Stimulated activated CD8-positive, alpha-beta memory T cell treated with anti-CD3 and anti-CD28 coated beads, Interleukin-12 subunit alpha, Interleukin-12 subunit beta, amount 100 ng/mL, for 4 hours (primary cell): Measurements from ENCODE around the gene ENTPD1.
"Not testable (repeated sequence)": the region's sequence is repeated elsewhere in the genome, so short reads cannot be mapped to it uniquely, and the experiment has no call there.

ENCODE experiments used
- DNase-seq: peaks from one replicate; pipeline ENCODE4 v3.0.0-alpha.2; 2020; ENCODE audit warnings: low read depth

The ENTPD1 gene

DNA sequence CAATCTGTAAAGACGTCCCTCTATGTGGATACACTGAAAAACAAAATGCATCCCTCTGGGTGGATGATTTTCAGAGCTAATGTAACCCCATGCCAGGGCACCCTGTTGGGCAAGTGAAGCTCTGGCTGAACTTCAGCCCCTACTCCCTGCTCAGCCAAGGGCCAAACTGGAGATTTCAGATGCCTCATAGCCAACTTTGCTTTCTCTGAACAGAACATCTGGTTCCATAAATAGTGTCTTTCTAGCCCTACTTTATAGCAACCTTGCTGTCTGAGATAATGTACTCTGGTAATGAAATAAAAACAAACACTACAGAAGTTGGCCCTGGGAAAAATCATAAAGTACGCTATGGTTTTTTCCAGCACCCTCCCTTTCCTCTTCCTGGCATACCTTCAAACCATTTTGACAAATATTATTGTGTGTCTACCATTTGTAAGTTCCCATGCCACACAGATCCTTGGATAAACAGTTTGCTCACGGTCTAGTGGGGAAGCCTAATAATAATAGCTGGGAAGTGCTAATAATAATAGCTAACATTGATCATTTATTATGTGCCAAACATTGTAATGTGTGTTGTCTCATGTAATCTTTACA, 3.4 kb downstream of the ENTPD1 start:
- no peak for DNase-seq

DNA sequence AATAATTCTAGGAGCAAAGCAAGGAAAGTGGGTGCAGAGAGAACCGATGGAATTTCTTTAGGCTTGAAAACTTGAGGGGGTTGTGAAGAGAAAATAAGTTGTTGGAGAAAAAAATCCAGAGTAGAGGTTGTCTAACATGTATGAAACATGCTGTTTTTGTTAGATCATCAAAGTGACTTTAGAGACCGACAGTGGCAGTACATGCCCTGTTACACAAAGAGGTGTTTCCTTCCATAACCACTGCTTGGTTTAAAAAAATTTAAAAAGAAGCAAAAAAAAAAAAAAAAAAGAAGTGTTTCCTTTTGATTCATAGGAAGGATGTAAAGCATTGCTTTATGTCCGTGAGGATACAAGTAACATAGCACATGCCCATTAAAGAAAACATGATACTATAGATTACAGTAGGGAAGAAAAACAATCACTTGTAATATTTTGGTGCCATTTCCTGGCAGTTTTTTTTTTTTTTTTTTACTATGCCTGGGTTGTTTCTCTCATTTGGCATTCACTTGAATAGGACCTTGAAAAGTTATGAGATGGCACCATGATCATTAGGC, 6.1 kb downstream of the ENTPD1 start:
- DNase-seq = no peak

DNA sequence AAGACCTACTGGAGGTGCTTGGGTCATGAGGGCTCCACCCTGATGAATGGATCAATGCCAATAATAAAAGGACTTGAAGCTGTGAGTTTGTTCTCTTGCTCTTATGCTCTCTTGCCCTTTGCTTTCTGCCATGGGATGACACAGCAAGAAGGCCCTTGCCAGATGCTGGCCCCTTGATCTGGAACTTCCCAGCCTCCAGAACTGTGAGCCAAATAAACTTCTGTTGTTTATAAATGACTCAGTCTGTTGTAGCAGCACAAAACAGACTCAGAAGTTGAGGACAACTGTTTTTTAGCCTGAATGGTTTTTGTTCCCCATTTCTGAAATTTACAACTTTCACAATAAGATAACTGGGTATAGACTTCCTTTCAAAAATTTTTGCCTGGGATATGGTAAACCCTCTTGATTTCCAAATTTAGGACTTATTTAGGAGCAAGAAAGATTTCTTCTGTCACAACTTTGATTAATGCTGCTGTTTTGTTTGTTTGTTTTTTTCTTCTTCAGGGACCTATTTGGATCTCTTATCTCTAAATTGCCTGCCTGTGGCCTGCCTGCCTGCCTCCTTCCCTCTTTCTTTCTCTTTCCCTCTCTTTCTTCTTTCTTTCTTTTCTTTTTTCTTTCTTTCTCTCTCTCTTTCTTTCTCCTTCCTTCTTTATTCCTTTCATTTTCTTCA, 12.1 kb downstream of the ENTPD1 start:
- no peak for DNase-seq

DNA sequence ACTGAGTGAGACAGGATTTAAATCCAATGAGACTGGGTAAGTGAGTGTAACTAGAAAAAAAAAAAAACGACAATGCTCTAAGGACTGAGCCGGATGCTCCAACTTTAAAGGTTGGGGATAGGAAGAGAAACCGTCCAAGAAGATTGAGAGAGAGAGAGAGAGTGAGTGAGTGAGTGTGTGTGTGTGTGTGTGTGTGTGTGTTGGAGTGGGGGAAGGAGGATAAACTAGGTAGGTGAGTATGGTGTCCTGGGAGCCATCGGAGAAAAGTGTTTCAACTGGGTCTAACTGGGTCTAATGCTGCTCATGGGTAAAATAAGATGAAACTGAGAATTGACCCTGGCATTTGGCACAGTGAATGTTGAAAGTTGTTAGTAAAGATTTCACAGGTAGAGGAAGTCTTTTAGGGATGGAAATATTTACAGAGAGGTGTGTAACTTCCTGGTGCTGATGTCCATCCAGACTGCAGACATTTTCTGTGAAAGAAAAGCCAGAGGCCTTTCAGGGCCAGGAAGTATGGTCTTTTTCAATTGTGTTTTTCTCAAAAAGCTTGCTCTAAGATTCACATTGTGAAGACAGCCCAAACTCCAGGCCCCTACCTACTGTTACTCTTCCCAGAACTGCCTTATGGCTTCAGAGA, 14.2 kb downstream of the ENTPD1 start:
- no peak for DNase-seq

DNA sequence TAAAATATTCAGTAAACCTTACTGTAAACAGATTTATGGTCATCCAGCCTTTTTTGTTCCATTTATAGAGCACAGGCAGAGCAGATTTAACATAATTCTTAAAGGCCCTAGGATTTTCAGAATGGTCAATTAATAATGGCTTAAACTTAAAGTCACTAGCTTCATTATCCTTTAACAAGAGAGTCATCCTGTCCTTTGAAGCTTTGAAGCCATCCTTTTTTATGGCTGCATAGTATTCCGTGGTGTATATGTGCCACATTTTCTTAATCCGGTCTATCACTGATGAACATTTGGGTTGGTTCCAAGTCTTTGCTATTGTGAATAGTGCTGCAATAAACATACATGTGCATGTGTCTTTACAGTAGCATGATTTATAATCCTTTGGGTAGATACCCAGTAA, 17.5 kb downstream of the ENTPD1 start:
- DNase-seq = not testable (repeated sequence)

DNA sequence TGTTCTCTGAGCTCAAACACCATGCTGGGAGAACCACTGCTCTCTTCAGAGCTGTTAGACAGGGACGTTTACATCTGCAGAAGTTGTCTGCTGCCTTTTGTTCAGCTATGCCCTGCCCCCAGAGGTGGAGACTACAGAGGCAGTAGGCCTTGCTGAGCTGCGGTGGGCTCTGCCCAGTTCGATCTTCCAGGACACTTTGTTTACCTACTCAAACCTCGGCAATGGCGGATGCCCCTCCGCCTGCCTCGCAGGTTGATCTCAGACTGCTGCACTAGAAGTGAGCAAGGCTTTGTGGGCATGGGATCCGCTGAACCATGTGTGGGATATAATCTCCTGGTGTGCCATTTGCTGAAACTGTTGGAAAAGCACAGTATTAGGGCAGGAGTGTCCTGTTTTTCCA, 21.7 kb downstream of the ENTPD1 start:
- not testable (repeated sequence) for DNase-seq

DNA sequence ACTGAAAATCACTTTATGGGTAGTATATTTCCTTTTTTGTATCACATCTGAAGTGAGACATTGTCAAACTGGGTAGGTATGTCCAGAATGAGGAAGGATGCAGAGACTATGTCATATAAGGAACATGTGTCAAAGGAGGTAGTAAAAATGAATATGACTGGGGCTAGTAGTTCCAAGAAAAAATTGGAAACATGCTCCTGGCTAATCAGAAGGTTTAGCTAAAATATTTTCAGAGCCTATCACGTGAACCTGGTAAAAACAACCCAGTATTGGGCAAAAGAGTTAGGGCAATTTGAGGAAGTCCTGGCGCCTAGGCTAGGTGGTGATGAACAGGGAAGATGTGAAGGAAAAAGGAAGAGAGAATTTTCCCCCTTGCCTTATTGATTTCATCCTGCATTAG, 26.4 kb downstream of the ENTPD1 start:
- DNase-seq = no peak

DNA sequence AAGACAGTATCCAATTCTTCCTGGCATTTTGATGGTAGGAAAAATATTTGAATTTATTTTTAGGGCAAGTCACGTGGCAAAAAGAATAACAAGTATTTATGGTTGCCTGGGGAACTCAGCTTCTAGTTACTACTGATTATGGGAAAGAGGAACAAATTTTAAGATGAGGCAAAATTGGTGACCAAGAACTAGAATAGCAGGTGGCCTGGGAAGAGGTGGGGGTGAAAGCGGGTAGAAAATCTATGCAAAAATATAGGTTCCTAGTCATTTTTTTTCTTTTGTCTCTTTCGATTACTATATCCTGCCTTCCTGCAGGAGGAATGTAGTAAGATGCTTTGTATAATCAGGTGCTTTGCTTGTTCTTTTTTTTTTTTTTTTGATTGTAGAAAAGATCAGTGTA, 27.8 kb downstream of the ENTPD1 start:
- DNase-seq = no peak

DNA sequence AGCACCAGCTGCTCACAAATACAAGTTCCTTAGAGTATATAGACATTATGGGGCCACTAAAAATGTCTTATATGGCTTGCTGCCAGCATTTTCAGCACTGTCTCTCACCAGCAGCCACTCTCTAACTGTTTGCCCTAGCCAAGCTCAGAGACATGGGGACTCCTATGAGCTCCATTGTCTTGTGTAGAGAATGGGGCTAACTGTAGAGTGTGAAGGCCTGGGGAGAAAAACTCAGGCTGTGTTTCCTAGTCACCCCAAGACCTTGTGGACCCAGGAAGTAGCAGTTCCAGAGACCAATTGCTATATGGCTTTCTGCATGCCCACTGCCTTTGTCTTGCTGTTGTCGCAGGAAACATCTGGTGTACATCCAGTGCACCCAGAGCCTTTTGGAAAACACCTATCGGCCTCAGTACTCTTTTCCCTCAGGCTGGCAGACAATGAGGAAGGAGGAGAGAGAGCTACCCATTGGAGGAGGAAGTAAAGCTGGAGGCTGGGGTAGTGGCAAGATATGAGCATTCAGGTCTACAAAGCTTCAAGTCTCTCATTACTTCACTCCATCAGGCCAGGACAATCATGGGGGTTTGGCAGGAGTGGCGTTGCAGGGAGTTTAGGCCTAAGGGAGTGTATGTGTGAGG, 28.4 kb downstream of the ENTPD1 start:
- no peak for DNase-seq

DNA sequence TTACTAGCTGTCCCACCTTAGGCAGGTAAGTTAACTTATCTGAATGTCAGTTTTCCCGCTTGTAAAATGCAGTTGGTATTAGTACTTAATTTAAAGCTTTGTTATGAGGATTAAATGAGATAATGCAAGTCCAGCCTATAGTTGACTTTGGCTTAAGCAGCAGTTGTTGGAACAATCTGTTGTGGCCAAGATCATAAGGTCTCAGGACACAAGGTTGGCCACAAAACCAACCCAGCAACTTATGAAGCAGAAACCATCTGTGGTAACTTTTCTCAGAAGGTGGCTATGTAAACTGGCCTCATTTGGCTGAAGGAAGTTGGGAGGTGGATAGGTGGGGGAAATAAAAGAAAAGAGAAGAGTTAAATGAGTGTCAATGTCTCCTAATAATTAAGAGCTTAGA, 29.4 kb downstream of the ENTPD1 start:
- no peak for DNase-seq

DNA sequence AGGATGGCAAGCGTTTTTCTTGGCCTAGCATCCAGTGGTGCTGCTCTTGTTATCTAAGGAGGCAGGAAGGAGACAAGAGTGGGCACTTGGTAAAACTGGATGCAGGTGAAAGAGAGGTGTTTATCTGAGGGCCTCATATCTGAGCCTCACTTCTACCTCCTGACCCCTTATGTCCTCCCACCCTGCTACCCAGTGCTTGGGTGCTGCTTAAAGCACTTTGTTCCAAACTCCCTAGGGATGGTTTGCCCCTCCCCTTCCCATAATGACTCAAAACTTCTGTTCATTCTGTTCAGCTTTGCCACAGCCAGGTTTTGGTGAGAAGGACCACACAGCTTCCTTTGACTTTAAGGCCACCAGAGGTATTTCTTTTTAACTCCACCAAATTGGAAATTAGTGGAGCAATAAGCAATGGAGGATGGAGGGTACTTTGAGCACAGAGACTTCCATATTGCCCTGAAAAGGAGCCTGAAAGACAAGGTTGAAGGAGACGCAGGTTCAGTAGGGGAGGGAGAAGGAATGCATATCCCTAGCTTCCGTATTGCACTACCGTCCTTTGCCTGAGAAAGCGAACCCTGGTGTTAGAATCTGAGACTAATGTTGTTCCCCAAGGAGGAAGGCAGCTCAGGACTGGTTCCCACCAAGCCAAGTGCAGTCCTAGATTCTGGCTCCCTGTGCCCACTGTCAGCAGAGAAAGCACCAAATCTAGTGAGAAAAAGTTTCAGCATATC, 30.1 kb downstream of the ENTPD1 start:
- no peak for DNase-seq

DNA sequence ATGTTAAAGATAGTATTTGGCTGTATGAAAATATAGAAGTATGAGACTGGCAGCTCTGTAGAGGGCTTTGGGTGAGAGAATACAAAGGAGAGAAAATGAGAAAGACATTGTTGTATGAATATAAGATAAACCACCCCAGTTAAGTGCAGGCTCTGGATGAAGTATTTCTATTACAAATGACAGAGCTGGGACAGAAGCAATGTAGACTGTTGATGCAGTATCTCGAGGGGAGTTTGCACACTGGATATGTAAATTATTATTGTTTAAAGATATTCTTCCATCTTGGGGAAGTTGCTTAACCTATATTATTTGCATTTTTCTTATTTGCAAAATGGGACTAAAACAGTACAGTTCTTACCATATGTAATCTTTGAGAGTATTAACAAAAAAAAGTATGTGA, 31.5 kb downstream of the ENTPD1 start:
- DNase-seq = no peak

DNA sequence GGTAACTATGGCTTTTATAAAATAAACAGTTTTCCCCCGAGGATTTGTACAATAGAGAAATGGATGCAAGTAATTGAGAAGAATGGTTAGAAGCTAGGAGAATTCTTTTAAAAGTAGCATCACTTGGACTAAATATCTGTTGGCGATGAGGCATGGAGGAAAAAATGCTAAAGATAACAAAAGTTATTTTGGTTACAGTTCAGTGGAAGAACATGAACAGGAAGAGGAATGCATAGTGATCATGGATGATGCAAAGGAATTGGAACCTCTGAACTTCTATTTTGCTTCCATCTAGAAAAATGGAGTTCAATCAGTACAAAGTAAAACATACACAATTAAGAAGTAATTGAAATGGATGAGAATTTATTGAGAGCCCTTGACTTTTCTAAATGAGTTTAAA, 32.9 kb downstream of the ENTPD1 start:
- DNase-seq = no peak

DNA sequence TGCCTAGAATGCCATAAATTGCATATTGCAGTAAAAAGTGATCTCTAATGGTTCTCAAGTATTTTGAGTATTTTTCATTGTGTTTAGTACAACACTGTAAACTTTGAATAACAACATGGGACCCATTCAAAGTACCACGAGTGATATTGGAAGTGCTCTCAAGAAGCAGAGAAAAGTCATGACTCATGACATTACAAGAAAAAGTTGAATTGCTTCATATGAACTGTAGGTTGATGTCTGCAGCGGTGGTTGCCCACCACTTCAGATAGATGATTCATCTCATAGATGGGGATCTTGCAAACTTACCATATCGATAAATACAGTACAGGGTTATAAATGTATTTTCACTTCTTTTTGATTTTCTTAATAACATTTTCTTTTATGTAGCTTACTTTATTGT, 33.9 kb downstream of the ENTPD1 start:
- DNase-seq = no peak

DNA sequence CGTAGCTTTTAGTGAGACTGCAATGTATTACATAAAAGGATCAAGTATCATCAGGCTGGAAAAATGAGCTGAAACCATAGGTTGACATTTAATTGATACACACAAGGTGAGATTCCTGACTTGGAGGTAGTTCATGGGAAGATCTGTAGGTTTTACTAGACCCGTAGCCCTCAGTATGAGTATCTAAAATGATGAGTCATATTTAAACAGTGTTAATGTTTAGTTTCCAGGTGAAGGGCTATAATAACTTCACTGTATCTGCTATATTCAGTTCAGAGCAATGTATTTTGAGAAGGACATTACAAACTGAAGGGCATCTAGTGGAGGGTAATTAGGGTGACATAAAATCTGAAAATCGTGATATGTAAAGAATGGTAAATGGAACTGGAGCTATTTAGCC, 35.0 kb downstream of the ENTPD1 start:
- DNase-seq = no peak

DNA sequence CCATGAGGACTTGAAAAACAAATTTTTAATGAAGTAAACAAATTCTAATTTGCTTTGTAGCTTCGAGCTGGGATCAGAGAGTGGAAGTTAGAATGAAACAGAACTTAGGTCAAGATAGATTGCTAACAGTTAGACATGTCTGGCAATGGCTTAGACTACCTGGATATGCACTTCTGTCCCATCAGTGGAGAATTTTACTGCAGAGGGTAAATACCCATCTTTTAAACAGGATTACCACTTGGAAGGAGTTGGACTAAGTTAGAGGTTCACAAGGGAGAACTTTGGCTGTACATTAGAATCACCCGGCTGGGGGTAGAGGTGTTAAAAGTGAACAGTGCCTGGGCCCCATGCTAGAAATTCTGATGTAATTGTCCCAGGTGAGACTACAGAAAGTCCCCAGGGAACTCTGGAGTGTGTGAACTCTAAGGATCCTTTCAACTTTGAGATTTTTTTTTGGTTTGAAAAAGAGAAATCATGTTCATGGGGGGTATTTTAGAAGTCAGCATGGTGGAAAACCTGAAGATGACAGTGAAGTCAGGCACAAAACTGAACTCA, 35.5 kb downstream of the ENTPD1 start:
- no peak for DNase-seq

DNA sequence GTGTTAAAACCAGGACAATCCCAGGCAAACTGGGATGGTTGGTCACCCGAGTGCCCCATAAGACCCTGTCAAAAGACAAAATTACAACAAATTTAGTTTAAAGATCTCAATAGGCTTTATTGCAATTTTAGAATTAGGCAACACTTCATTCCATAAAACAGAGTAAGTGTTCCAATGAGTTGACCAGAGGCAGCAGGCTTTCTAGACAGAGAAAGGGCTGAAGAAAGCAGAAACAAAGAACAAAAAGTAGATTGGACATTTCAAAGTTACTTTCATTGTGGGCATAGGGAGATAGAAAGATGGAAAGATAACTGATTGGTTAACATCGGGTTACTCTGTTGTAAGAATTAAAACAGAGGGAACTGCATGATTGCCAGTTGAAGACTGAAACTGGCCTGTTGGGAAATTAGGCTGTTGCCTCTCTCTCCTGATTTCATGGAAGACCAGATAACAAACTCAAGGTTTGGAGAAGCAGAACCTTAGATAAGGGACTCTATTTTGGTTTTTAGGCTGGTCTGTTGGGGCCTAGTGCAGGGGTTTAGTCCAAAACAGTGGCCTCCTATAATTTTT, 36.3 kb downstream of the ENTPD1 start:
- no peak for DNase-seq

DNA sequence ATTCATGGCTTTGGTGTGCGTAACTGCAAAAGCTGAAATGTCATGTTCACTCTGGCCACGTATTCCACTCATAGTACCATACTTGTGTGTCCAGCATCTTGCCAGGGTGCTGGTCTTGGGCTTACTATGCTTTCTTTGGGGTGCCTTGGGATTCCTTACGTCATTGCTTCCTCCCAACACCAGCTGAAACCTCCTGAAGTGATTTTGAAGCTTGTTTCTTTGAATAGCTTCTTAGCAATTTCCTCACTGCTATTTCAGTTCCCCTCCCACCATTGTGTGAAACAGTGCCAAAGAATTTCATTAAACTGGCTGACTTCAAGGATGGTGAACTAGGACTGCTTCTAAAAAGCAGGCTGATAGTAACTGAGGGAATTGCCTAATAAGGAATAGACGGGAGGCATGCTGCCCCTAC, 36.9 kb downstream of the ENTPD1 start:
- no peak for DNase-seq

DNA sequence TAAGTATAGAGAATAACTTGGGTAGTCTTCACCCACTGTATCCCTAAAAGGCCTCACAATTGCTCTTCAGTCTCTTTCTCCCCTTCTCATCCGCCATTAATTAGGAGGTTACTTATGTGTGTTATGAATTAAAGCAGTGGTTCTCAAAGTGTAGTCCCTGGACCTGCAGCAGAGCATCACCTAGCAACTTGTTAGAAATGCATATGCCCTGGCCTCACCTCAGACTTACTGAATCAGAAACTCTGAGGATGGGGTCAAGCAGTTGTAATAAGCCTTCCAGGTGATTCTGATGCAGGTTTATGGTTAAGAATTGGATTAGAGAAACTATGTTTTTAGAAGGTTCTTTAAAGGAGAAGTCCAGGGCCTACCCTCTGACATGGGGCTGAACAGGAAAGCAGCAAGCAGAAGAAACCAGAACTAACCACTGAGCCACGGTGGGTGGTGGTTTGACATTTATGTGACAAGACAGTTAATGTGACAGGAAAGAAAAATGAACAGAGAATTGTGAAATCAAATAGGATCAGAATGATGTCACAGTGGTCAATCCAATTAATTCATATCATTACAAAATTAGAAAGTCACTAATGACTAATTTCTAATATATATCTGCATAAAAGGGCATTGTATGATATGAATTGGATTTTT, 37.6 kb downstream of the ENTPD1 start:
- no peak for DNase-seq

DNA sequence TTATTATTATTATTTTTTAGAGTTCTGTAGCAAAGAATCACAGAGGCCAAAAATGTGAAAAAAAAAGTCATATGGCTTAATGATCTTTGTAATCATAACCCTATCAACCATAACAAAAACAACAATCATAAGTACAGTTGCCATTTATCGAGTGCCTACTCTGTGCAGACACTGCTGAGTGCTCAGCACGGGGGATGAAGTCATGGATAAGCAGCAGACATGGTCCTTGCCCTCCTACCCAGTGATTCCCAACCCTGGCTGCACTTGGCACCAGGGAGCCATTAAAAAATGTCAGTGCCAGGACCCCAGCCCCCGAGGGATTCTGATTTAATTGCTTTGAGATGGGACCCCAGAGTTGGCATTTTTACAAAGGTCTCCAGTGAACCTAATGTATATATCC, 38.2 kb downstream of the ENTPD1 start:
- DNase-seq = no peak

DNA sequence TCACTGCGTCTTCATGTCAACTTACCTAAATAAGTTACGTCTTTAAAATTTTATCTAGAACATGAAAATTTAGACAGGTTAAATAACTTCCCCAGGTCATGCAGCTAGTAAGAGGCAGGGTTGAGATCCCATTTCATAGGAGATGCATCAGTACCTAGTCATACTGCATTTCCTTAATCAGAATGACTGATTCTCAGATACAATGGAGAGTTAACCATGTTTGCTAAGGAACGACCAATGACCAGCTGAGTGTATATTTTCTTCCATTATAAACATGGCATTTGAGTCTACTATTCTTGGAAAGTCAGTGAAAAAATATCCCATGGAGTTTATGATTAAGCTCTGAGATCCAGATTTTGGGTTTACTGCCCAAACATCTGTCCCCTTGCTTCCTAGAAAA, 39.6 kb downstream of the ENTPD1 start:
- DNase-seq = no peak
